ENCODE data around the gene BMP7.

The BMP7 gene

GRCh38 chr20:57165427-57166004 lies 100.9 kb downstream of the BMP7 start:
- H3K4me3 ChIP-seq (ENCODE audit: control insufficient read depth, low read depth, low read length) = no peak overlapping the region
- TF ChIP-seq CTCF (conservative IDR thresholded peaks at IDR 0.05; ENCODE audit: control insufficient read depth, insufficient read depth, low read depth, low read length) = no peak

GRCh38 chr20:57164872-57165271 lies 101.6 kb downstream of the BMP7 start:
- TF ChIP-seq CTCF (conservative IDR thresholded peaks at IDR 0.05; ENCODE audit: control insufficient read depth, insufficient read depth, low read depth, low read length) = no peak
- H3K4me3 ChIP-seq (ENCODE audit: control insufficient read depth, low read depth, low read length) = no peak overlapping the region
- DNase-seq (ENCODE audit: low read depth) = no peak

More at GRCh38 chr20:57165427-57166004, 100.9 kb downstream of the BMP7 start:
- DNase-seq (ENCODE audit: low read depth) = no peak

GRCh38 chr20:57163041-57163440 lies 103.4 kb downstream of the BMP7 start:
- no peak for DNase-seq (ENCODE audit: low read depth)
- no peak overlapping the region for H3K4me3 ChIP-seq (ENCODE audit: control insufficient read depth, low read depth, low read length)
- TF ChIP-seq CTCF (conservative IDR thresholded peaks at IDR 0.05; ENCODE audit: control insufficient read depth, insufficient read depth, low read depth, low read length) = no peak

- no peak for DNase-seq (ENCODE audit: low read depth)
- TF ChIP-seq CTCF (conservative IDR thresholded peaks at IDR 0.05; ENCODE audit: control insufficient read depth, insufficient read depth, low read depth, low read length) = no peak
- H3K4me3 ChIP-seq (ENCODE audit: control insufficient read depth, low read depth, low read length) = no peak overlapping the region
These were observed 104.1 kb downstream of the BMP7 start for GRCh38 chr20:57162362-57162652.

GRCh38 chr20:57161478-57162361 lies 104.7 kb downstream of the BMP7 start:
- DNase-seq (ENCODE audit: low read depth) = no peak
- H3K4me3 ChIP-seq (ENCODE audit: control insufficient read depth, low read depth, low read length) = no peak overlapping the region
- no peak for TF ChIP-seq CTCF (conservative IDR thresholded peaks at IDR 0.05; ENCODE audit: control insufficient read depth, insufficient read depth, low read depth, low read length)

GRCh38 chr20:57160985-57161384 lies 105.5 kb downstream of the BMP7 start:
- no peak for TF ChIP-seq CTCF (conservative IDR thresholded peaks at IDR 0.05; ENCODE audit: control insufficient read depth, insufficient read depth, low read depth, low read length)
- H3K4me3 ChIP-seq (ENCODE audit: control insufficient read depth, low read depth, low read length) = no peak overlapping the region
- DNase-seq (ENCODE audit: low read depth) = no peak
